Measurements from ENCODE around the gene CEBPB.

Gene CEBPB

GRCh38 chr20:50230871-50231560, 40.4 kb downstream of the CEBPB start:
- no peak for DNase-seq

DNA sequence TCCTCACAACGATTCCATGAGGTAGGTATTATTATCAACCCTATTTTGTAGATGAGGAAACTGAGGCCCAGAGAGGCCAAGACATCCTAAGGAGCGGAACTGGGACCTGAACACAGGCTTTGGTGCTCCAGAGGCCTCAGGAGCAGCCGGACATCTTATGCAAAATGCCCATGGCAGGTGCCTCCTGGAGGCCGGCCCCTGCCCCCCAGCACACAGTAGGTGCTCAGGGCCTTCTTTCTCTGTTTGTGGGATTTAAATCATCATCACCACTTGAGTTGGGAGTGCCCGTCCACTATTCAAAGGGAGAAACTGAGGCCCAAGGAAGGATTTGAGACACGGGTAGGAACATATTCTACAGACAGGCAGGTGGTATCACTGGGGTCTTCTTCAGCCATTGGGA, 41.2 kb downstream of the CEBPB start:
- DNase-seq = no peak

DNA sequence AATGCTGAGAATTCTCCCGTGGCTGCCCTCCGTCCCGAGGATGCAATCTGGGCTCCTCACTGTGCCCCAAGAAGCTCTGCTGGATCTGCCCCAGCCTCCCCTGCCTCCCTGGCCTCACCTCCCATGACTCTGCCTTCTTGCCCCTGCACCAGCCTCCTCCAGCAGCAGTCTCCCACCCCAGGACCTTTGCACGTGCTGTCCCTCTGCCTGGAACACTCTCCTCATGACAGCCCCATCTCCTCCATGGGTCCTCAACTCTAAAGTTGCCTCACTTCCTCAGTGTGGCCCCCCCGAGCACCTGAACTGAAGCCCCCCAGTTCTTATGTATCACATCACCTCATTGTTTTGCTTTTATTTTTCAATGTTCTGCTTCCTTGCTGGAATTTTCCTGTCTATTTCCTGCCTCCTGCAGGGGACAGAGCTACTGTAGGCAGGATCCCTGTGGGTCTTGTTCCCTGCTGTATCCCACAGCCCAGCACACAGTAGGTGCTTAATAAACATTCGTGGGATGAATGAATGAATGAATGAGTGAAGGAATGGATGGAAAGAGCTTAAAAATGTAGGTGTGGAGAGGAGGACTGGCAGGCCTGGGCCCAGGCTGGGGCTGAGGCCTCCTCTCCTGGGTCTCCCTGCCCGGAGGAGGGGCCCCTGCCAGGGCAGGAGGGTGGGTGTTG, 42.2 kb downstream of the CEBPB start:
- no peak for DNase-seq

DNA sequence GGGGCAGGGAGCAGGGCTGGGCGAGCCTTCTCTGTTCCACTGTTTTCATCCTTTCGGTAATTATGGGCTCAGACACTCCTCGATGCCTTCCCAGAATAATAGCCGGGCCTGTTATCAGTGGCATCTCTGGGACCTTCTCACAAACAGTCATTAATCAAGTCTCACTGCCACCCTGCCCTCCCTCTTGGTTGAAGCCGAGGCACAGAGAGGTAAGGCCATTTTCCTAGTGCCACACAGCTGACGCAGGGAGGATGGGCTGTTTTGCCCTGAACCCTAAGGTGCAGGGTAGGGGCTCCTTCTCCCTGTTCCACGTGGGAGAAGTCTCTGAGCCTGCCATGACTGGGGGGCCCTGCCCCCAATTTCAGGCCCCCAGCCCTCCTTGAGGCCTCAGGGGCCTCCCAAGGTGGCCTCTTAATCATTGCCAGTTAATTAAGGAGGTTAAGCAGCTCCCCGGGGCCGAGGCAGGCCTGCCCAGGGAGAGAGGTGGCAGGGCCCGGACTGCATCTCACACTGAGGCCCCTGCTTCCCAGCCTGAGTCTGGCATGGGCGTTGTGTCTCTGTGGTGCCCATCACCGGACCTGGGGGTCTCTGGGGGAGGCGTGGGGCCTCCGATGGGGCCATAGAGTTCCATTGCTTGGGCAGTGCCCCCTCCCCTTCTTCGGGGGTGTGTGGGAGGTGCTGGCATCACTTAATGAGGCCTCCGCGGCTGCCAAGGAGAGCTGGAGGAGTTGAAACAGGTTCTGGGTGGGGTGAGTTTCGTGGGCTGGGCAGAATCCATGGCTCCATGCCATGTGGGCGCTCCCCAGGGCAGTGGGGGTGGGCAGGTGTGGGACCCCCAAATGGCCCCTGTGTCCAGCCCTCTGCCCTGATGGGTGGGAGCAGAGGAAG, 42.9 kb downstream of the CEBPB start:
- DNase-seq = no peak

DNA sequence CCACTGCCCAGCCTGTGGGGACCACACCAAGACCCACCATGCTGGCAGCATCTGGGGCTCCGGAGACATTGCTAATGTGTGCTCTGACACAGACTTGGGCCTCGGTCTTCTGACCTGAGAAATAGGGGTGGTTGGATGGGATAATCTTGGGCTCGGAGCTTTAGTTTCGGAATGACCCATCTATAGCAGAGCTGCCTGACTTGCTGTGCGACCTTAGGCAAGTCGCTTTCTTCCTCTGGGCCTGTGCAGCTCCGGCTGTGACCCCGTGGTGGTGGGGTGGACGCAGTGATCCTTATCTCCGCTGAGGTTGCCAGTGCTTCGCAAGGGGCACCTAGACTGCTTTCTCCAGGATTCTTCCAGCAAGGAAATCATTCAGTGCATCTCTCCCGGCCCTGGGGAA, 43.7 kb downstream of the CEBPB start:
- DNase-seq = no peak

DNA sequence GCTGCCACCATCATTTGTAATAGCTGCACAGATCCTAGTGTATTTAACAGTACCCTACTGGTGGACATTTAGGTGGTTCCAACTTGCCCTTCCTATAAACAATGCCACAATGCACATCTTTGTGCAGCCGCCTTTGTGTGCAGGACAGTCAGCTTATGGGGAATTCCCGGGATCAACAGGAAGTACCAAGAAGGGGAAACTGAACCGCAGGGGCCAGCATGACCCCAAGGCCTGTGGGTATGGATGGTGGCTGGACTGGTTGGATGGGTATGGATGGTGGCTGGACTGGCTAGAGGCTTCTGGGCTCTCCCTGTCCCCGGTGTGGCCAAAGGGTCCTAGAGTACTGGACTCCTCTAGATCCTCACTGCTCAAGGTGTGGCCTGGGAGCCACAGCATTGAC, 46.7 kb downstream of the CEBPB start:
- DNase-seq = no peak

- DNase-seq = no peak
These were observed 47.6 kb downstream of the CEBPB start for GRCh38 chr20:50238081-50238800.

GRCh38 chr20:50240092-50240491, 49.5 kb downstream of the CEBPB start:
- DNase-seq = no peak

DNA sequence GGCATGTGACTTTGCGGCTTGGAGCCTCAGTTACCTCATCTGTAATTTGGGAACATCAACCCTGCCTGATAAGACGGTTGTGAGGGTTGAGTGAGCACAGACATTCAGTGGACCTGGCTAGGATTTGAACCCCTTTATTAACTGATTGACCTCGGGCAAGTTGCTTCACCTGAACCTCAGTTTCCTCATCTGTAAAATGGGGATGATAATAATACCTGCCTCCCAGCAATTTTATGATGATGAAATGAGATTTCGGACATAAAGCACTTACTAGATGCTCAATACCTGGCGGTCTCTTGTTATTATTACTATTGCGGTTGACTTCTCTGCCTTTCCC, 51.5 kb downstream of the CEBPB start:
- DNase-seq = no peak
